H7 (cell line): ENCODE results near the gene FAM227B. TPM values are rescaled to one million over a fixed set of nuclear protein-coding genes. Genes with fewer than 3 reads are reported as not detected.
"Not testable (repeated sequence)": the region's sequence is repeated elsewhere in the genome, so short reads cannot be mapped to it uniquely, and the experiment has no call there.

ENCODE experiments used
- DNase-seq: peaks from one replicate; pipeline ENCODE4 v3.0.0; 2012
- H3K27me3 ChIP-seq: 2 replicates; pipeline ENCODE4 v1.6.0; 2011; ENCODE audit warnings: mild to moderate bottlenecking, low read length; ENCODE audit not compliant: control insufficient read depth, insufficient read depth
- H3K36me3 ChIP-seq: replicated peaks from 2 replicates; pipeline ENCODE4 v1.5.1; 2011; ENCODE audit warnings: low read length; ENCODE audit not compliant: control insufficient read depth, insufficient read depth
- H3K4me3 ChIP-seq: 2 replicates; pipeline ENCODE4 v1.5.1; 2011; ENCODE audit warnings: low read depth, mild to moderate bottlenecking, control low read depth, low read length, moderate library complexity; ENCODE audit not compliant: insufficient read depth
- total RNA-seq: library from RNA; depleted of rRNA; stranded (reverse); fragments of >200 nt; shearing (Covaris generic); gene quantifications from 2 replicates; pipeline ENCODE4 v1.2.3, GENCODE V29; 2014; rRNA removed

The FAM227B gene, protein sequence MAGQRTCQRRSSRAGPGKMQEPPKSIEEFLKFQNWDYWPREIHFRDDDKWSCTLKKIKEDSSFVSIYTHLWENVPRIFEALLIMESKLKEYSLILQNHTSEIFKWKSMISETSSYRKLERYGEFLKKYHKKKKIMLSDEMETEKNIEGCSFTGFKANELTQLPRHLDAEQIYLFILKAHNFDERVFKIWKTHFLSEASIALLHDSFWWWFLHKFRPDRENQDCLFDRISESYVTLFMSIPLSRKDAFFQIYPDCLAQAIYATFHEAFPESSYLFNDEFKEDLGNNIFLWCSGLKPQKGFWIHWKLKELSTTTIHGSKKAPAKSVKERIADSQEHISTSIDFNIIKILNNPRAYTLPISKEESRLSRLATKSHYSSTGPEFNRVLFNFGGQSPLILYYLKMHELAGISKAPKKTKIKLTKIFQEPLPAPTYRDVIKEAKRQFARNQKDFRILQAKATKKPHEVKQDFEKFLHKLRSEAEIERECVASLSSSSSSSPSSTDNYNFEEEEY
- total RNA-seq, result 3.2 and 4.9 TPM in 2 replicates

DNA sequence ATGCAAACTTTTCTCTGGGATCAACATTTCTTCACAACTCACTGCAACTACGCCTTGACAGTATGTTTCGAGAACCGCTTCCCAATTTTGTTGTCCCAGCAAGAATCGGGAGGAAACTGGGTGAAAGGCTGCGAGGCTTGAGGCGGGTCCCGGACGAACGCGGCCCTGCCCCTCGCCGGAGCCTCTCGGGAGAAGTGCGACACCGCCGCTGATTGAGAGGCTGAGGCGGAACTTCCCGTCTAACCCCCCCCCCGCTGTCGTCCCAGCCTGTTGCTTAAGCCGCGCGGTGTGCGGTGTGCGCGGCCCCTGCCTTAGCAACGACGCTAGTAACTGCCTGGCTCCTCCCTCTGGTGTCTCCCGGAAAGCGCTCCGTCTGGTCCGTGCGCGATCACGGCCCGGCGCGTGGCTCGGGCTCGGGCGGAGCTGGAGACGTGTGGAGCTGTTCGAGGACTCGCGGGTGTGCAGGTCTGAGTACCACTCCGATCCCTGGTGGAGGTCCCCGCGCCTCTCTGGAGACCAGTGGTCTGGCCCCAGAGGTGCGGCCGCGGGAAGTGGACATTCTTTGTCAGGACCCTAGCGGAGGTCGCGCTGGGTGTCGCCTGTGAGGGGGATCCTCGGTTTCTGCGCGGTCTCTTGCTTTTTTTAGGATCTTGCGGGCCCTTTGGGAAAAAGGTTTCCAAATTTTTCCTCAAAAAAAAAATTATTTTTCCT, at the start of gene FAM227B, which contains the start of gene DTWD1:
TSS of gene FAM227B (minus strand) at position 161 of the 711 bp plus-strand sequence. CDS start 5,647 bp downstream, outside the sequence.
TSS of gene DTWD1 (plus strand) at position 391 of the 711 bp plus-strand sequence. CDS start 4,120 bp downstream, outside the sequence.
- Histone ChIP-seq H3K4me3 (peak within 1 kb of the TSS; percentile 80), H3K36me3 (peaks cover 4% of the 10 kb centered on the region), H3K27me3 (no peaks in the 10 kb centered on the region)
- DNase-seq, result peak; percentile 88

DNA sequence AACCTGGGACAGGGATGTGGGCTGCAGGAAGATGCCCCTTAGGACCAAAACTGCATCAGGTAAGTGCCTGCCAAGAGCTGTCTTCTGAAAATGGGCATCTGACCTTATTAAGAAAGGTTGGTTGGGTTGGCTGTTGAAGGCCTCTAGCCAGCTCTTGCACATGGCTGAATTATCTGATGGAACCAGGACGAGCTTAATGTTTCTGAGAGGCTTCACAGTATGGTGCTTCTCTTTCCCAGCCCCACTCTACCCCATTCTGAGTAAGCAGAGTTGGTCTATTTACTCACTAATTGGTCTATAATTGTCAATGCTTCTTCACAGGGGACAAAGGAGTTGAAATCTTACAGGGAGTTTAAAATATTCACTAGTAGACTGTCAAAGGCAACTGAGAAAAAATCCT, 48.7 kb upstream of the FAM227B start:
- Histone ChIP-seq H3K4me3 (no peak overlapping the region), H3K36me3 (no peaks in the 10 kb centered on the region), H3K27me3 (no peaks in the 10 kb centered on the region)
- DNase-seq, result no peak

DNA sequence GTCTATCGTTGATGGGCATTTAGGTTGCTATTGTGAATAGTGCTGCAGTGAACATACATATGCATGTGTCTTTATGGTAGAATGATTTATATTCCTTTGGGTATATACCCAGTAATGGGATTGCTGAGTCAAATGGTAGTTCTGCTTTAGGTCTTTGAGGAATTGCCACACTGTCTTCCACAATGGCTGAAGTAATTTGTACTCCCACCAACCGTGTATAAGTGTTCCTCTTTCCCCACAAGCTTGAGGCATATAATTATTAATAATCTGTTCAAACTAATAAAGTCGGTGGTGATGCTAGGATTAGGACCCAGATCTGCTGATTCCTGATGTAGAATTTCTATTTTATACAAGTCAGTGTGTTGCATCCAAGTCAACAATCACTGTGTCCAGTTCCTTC, 45.9 kb upstream of the FAM227B start:
- H3K4me3 ChIP-seq, H3K27me3 ChIP-seq, DNase-seq, H3K36me3 ChIP-seq: not testable (repeated sequence)

DNA sequence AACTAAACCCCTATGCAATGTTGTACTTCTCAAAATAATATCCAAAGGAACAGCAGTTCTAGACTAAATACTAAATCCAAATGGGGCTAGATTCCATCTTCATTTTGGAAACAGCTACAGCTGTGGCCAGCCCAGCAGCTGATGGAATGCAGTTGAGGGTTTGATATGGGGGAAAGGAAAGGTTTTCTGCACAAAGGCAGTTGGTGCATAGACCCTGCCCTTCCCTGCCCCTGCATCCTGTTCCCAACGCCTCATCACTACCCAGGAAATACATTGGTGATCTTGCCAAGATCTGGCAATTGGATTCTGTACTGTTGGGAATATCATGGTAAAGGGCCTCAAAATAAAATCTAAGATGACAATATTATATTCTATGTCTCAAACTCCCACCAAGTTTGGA, 44.1 kb upstream of the FAM227B start:
- H3K36me3 ChIP-seq, result no peaks in the 10 kb centered on the region
- no peak for DNase-seq
- no peaks in the 10 kb centered on the region for H3K27me3 ChIP-seq
- H3K4me3 ChIP-seq, result no peak overlapping the region

DNA sequence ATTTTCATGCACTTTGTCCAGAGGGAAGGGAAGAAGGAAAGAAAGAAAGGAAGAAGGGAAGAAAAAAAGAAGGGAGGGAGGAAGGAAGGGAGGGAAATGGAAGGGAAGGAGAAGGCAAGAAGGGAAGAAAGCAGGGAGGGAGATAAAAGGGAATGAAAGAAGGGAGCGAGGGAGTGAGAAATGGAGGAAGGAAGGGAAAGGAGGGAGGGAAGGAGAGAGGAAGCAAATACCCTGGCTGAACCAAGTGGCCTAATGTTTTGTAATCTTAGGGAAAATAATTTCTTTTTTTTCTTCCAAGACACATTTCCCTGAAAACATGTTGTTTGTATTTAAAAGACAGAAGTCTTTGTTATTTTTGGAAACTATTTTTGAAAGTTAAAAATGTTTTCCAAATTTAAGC, 36.1 kb upstream of the FAM227B start:
- no peaks in the 10 kb centered on the region for H3K27me3 ChIP-seq
- no peak for DNase-seq
- H3K4me3 ChIP-seq, result no peak overlapping the region
- no peaks in the 10 kb centered on the region for H3K36me3 ChIP-seq

DNA sequence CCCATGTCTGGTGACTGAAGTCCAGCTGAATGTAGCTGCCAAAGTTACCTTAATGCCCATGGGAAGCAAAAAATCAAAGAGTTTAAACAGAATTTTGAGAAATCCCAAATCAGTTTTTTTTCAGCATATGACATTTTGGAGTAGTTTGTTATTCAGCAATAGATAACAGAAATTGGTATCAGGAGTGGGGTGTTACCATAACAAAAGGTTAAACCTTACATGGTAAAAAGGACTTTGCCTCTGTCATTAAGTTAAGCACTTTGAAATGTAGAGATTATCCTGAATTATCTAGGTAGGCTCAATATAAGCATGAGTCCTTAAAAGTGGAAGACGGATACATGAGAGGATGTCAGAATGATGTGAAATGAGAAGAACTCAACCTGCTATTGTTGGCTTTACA, 32.3 kb upstream of the FAM227B start:
- H3K4me3 ChIP-seq, result no peak overlapping the region
- H3K36me3 ChIP-seq, result no peaks in the 10 kb centered on the region
- no peaks in the 10 kb centered on the region for H3K27me3 ChIP-seq
- DNase-seq, result no peak

DNA sequence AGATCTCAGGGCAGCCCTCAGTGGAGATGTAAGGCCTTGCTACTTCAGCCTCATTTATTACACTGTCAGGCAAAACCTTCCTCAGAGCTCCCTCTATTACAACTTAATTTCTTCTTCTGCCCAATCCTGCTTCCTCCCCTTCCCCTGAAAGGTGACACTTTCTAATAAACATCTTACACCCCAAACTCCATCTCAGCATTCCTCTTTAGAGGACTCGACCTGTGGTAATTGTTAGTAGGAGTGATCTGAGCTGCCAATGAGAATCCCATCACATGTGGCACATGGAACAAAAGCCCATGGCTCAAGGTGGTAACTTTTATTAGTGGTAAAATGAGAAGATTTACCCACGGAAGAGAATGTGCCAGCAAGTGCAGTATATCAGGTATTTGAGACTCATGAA, 30.1 kb upstream of the FAM227B start:
- no peak overlapping the region for H3K4me3 ChIP-seq

DNA sequence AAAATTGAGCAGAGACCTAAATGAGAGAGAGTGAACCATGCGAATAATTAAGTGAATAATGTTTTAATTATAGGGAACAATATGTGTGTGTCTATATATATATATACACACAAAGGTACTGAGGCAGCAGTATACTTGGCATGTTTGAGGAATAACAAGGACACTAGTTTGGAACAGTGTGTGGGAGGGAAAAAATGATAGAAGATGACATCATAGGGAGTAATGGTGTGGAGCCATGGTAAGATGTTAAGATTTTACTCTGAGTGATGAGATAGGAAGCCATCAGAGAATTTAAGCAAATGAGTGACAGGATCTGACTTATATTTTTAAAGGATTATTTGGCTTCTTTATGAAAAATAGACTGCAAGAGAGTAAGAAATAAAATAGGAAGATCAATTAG, 29.4 kb upstream of the FAM227B start:
- no peaks in the 10 kb centered on the region for H3K27me3 ChIP-seq
- H3K36me3 ChIP-seq, result no peaks in the 10 kb centered on the region
- H3K4me3 ChIP-seq, result no peak overlapping the region
- no peak for DNase-seq

More for the DNA sequence above, 30.1 kb upstream of the FAM227B start:
- Histone ChIP-seq H3K27me3 (no peaks in the 10 kb centered on the region), H3K36me3 (no peaks in the 10 kb centered on the region)
- DNase-seq, result no peak

DNA sequence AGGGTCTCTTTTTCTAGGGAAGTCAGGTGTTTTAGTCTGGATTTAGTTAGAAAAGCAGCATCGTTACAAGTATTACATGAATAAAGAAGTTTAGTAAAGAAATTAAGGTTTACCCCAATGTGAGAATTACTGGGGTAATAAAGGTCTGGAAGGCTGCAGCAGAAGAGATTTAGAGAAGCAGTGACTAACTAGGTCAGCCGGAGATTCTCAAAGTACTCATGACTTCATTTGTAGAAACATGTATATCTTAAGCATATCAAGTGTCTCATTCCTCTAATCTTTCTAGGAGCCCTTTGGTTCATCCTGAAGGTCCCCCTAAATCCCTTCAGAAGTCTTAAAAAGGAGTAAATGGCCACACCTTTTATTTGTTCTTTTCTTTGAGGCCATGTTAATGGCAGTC, 26.3 kb upstream of the FAM227B start:
- H3K36me3 ChIP-seq, result no peaks in the 10 kb centered on the region
- H3K27me3 ChIP-seq, result no peaks in the 10 kb centered on the region
- no peak overlapping the region for H3K4me3 ChIP-seq
- no peak for DNase-seq

DNA sequence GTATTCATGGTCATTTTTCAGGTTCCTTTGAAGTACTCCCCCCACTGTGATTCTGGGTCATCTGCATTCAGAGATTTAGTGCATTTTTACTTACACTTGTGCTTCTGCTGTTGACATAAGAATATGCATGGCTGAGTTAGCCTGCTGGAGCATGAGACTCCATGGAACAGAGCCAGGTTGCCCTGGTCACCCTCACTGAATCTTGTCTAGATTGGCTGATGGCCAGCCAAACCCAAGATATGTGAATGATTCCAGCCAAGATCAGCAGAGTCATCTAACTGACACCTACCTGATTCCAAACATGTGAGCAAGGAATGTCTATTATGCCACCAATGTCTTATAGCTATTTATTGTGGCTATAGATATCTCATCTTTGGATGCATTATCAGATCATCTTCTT, 25.3 kb upstream of the FAM227B start:
- DNase-seq, result no peak
- H3K4me3 ChIP-seq, result no peak overlapping the region
- H3K36me3 ChIP-seq, result no peaks in the 10 kb centered on the region
- H3K27me3 ChIP-seq, result no peaks in the 10 kb centered on the region

DNA sequence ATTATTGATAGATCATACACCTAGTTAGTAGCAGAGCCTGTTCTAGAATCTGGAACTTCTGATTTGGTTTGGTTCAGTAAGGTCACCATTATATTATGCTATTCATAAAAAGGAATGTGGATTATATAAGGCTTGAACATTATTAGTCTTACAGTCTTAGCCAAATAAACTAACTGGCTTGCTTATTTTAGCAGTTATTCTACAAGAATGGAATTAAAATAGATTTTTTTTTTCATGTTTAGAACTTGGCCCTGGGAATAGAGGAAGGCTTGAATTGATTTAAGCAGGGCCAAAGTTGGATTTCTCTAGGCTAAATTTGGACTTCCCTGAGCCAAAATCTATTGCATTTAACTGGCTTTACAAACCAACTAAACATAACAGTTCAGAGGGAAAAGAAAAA, 24.7 kb upstream of the FAM227B start:
- H3K4me3 ChIP-seq, result no peak overlapping the region
- DNase-seq, result no peak
- H3K36me3 ChIP-seq, result no peaks in the 10 kb centered on the region
- H3K27me3 ChIP-seq, result no peaks in the 10 kb centered on the region

DNA sequence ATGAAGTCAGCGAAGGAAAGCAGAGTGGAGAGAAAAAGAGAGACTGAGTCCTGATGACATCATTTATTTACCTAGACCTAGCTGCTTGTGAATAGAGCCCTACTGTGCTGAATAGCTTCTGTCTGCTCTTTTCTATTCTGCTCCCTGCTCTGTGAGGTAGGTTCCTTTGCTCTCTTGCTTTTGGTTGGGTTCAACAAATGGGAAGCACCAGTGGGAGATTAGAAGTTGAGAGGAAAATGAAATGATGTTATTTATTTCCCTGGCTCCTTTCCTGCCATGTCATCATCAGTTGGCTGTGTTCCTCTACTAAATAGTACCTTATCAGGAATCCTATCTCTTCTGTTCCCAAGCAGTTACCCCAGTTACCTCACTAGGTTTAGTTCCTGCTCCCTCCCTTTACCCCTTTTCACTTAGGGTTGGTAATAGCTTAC, 23.8 kb upstream of the FAM227B start:
- no peaks in the 10 kb centered on the region for H3K27me3 ChIP-seq
- no peak for DNase-seq
- H3K4me3 ChIP-seq, result no peak overlapping the region
- no peaks in the 10 kb centered on the region; the same call in 1 of the 2 replicates for H3K36me3 ChIP-seq

DNA sequence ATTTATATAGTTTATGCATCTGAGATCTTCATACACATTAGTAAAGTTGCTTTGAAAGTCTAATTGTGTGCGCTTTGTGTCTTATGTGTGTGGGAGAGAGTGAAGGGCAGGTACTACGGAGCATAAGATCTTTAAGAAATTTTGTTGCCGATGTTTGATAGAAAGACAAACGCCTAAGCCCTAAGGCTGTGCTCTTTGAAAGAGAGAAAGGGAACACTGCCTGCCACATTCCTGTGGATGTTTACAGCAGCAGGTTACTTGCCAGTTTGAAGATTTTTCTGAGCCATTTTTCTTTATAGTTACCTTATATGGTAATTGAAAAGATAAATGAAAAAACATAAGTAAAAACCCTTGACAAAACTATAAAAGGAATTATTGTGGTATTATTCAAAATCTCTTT, 17.2 kb upstream of the FAM227B start:
- no peak for DNase-seq
- no peaks in the 10 kb centered on the region; the same call in none of the 2 replicates for H3K36me3 ChIP-seq
- H3K4me3 ChIP-seq, result no peak overlapping the region
- H3K27me3 ChIP-seq, result no peaks in the 10 kb centered on the region

DNA sequence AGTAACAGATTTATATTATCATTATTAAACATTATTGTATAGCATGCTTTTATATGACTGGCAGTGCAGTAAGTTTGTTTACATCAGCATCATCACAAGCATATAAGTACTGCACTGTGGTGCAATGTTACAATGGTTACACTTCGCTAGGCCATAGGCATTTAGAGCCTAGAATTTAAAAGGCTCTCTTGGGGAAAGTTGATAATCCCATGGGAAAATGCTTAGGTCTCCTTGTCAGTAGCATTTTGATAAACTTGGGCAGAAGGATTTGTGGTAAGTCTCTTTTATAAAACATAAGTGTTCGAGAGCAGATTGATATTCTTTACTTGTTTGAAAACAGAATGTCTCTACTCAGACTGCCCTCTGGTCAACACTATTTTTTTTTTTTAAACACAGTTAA, 7.8 kb upstream of the FAM227B start:
- Histone ChIP-seq H3K4me3 (no peak overlapping the region), H3K27me3 (no peaks in the 10 kb centered on the region), H3K36me3 (peaks cover 8% of the 10 kb centered on the region)
- DNase-seq, result no peak

DNA sequence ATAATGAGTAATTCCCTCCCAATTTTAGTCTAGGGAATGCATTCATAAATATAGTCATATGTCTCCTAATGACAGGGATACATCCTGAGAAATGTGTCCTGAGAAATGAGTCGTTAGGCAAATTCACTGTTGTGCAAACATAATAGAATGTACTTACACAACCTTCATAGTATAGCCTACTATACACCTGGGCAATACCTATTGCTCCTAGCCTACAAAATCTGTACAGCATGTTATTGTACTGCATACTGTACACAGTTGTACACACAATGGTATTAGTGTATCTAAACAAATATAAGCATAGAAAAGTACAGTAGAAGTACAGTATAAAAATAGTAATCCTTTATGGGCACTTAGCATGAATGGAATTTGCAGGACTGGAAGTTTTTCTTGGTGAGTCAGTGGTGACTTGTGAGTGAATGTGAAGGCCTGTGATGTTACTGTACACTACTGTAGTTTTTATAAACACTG, 6.8 kb upstream of the FAM227B start:
- Histone ChIP-seq H3K4me3 (no peak overlapping the region), H3K27me3 (no peaks in the 10 kb centered on the region), H3K36me3 (peaks cover 8% of the 10 kb centered on the region)
- no peak for DNase-seq
